ENCODE results near the gene TRMT1. TPM values are rescaled to one million over a fixed set of nuclear protein-coding genes. Genes with fewer than 3 reads are reported as not detected.

TRMT1 gene
- total RNA-seq, 4 donors from 2014 or later = 23.2 to 99.4 (median 33.6) TPM

GRCh38 chr19:13134626-13135025 is 18.1 kb upstream of the TRMT1 start:
- no peaks in the 10 kb centered on the region for H3K36me3 ChIP-seq
- TF ChIP-seq CTCF (IDR thresholded peaks at IDR 0.05) (no peak), POLR2A (IDR thresholded peaks at IDR 0.05) (no peak)
- intact Hi-C loops (cut with DNase I; ENCODE audit: low total_unique reads) = no loop called here
- H3K9me3 ChIP-seq = no peaks in the 10 kb centered on the region
- H3K4me3 ChIP-seq = no peak overlapping the region
- no peaks in the 10 kb centered on the region for H3K4me1 ChIP-seq
- H3K27me3 ChIP-seq = no peaks in the 10 kb centered on the region
- H3K27ac ChIP-seq = no peak overlapping the region
- DNase-seq = no peak

GRCh38 chr19:13133241-13133870 is 16.8 kb upstream of the TRMT1 start:
- intact Hi-C loops (cut with DNase I; ENCODE audit: low total_unique reads) = no loop called here
- H3K27ac ChIP-seq = no peak overlapping the region

GRCh38 chr19:13132471-13133180 is 16.1 kb upstream of the TRMT1 start:
- Histone ChIP-seq H3K4me3 (no peak overlapping the region), H3K4me1 (no peaks in the 10 kb centered on the region), H3K27ac (no peak overlapping the region), H3K36me3 (no peaks in the 10 kb centered on the region), H3K27me3 (no peaks in the 10 kb centered on the region), H3K9me3 (no peaks in the 10 kb centered on the region)
- DNase-seq = no peak
- TF ChIP-seq POLR2A (IDR thresholded peaks at IDR 0.05) (no peak), CTCF (IDR thresholded peaks at IDR 0.05) (no peak)
- intact Hi-C loops (cut with DNase I; ENCODE audit: low total_unique reads) = no loop called here

More at GRCh38 chr19:13133241-13133870, 16.8 kb upstream of the TRMT1 start:
- no peaks in the 10 kb centered on the region for H3K27me3 ChIP-seq
- H3K4me1 ChIP-seq = no peaks in the 10 kb centered on the region
- no peaks in the 10 kb centered on the region for H3K36me3 ChIP-seq
- no peaks in the 10 kb centered on the region for H3K9me3 ChIP-seq
- TF ChIP-seq CTCF (IDR thresholded peaks at IDR 0.05) (no peak), POLR2A (IDR thresholded peaks at IDR 0.05) (no peak)
- no peak for DNase-seq
- H3K4me3 ChIP-seq = no peak overlapping the region

- intact Hi-C loops (cut with DNase I; ENCODE audit: low total_unique reads) = no loop called here
- no peak overlapping the region for H3K4me3 ChIP-seq
- no peaks in the 10 kb centered on the region for H3K36me3 ChIP-seq
- no peaks in the 10 kb centered on the region for H3K4me1 ChIP-seq
- H3K9me3 ChIP-seq = no peaks in the 10 kb centered on the region
- no peaks in the 10 kb centered on the region for H3K27me3 ChIP-seq
- DNase-seq = no peak
- no peak overlapping the region for H3K27ac ChIP-seq
- TF ChIP-seq CTCF (IDR thresholded peaks at IDR 0.05) (no peak), POLR2A (IDR thresholded peaks at IDR 0.05) (no peak)
Observed at GRCh38 chr19:13130886-13131490, 14.4 kb upstream of the TRMT1 start.

- H3K4me1 ChIP-seq = no peaks in the 10 kb centered on the region
- intact Hi-C loops (cut with DNase I; ENCODE audit: low total_unique reads) = no loop called here
- H3K27ac ChIP-seq = no peak overlapping the region
- H3K4me3 ChIP-seq = no peak overlapping the region
- DNase-seq = no peak
- no peak for TF ChIP-seq POLR2A (IDR thresholded peaks at IDR 0.05)
- no peak for TF ChIP-seq CTCF (IDR thresholded peaks at IDR 0.05)
- no peaks in the 10 kb centered on the region for H3K9me3 ChIP-seq
- no peaks in the 10 kb centered on the region for H3K36me3 ChIP-seq
- no peaks in the 10 kb centered on the region for H3K27me3 ChIP-seq
Observed at GRCh38 chr19:13129384-13129783, 12.8 kb upstream of the TRMT1 start.

Data from uterus (tissue), 4 donors.